ENCODE results near the gene PARD3B.

The PARD3B gene

GRCh38 chr2:205411558-205411957 lies 866.3 kb downstream of the PARD3B start:
- H3K9me2 ChIP-seq (replicated peaks; ENCODE audit: control insufficient read depth, low read length) = no peaks in the 10 kb centered on the region
- H3K27ac ChIP-seq (ENCODE audit: low read depth, low read length) = no peak overlapping the region
- H3K4me2 ChIP-seq (ENCODE audit: low read length) = no peak overlapping the region
- no peak overlapping the region for H3K4me3 ChIP-seq (ENCODE audit: low read length)
- H3F3A ChIP-seq (ENCODE audit: control insufficient read depth, insufficient read depth) = no peaks in the 10 kb centered on the region
- no peaks in the 10 kb centered on the region for H3K9me3 ChIP-seq (ENCODE audit: control insufficient read depth, insufficient read depth, low read length)
- H3K4me1 ChIP-seq (ENCODE audit: control insufficient read depth, low read length) = no peaks in the 10 kb centered on the region
- no peak for TF ChIP-seq EZH2phosphoT487 (IDR thresholded peaks at IDR 0.05; ENCODE audit: borderline replicate concordance, low read length)
- TF ChIP-seq, protein P1, sequence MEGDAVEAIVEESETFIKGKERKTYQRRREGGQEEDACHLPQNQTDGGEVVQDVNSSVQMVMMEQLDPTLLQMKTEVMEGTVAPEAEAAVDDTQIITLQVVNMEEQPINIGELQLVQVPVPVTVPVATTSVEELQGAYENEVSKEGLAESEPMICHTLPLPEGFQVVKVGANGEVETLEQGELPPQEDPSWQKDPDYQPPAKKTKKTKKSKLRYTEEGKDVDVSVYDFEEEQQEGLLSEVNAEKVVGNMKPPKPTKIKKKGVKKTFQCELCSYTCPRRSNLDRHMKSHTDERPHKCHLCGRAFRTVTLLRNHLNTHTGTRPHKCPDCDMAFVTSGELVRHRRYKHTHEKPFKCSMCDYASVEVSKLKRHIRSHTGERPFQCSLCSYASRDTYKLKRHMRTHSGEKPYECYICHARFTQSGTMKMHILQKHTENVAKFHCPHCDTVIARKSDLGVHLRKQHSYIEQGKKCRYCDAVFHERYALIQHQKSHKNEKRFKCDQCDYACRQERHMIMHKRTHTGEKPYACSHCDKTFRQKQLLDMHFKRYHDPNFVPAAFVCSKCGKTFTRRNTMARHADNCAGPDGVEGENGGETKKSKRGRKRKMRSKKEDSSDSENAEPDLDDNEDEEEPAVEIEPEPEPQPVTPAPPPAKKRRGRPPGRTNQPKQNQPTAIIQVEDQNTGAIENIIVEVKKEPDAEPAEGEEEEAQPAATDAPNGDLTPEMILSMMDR (IDR thresholded peaks at IDR 0.05; ENCODE audit: low read depth, low read length, poor library complexity, severe bottlenecking) = no peak
- no peaks in the 10 kb centered on the region for H3K79me2 ChIP-seq (ENCODE audit: control insufficient read depth, low read length)
- H4K20me1 ChIP-seq (ENCODE audit: control insufficient read depth, insufficient read depth, low read depth, low read length) = no peaks in the 10 kb centered on the region
- H3K27me3 ChIP-seq (ENCODE audit: control insufficient read depth, low read length) = no peaks in the 10 kb centered on the region
- no peaks in the 10 kb centered on the region for H3K36me3 ChIP-seq (ENCODE audit: control insufficient read depth, low read length)

DNA sequence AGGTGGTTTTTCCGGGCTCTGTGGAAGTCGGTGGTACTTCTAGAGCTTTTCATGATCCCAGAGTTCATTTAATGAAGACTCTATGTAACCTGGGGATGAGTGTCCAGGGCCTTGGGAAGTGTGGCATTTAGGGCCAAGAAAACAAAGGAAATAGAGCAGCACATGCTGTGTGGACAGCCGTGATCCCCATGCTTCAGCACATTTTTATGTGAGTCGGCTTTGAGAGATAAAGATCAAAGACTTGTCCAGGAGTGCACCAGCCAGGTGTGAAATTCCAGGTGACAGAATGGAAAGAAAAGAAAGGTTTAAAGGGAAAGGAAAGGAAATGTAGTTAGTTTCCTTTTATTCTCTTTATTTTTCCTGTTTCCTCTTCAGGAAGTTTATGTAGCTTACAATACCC lies 879.1 kb downstream of the PARD3B start:
- Histone ChIP-seq H3K36me3 (ENCODE audit: control insufficient read depth, low read length) (no peaks in the 10 kb centered on the region), H3K9me2 (replicated peaks; ENCODE audit: control insufficient read depth, low read length) (no peaks in the 10 kb centered on the region), H3K4me3 (ENCODE audit: low read length) (no peak overlapping the region), H3K27me3 (ENCODE audit: control insufficient read depth, low read length) (no peaks in the 10 kb centered on the region), H4K20me1 (ENCODE audit: control insufficient read depth, insufficient read depth, low read depth, low read length) (no peaks in the 10 kb centered on the region), H3K9me3 (ENCODE audit: control insufficient read depth, insufficient read depth, low read length) (no peaks in the 10 kb centered on the region), H3K4me1 (ENCODE audit: control insufficient read depth, low read length) (no peaks in the 10 kb centered on the region), H3K79me2 (ENCODE audit: control insufficient read depth, low read length) (no peaks in the 10 kb centered on the region), H3K27ac (ENCODE audit: low read depth, low read length) (no peak overlapping the region), H3K4me2 (ENCODE audit: low read length) (no peak overlapping the region), H3F3A (ENCODE audit: control insufficient read depth, insufficient read depth) (no peaks in the 10 kb centered on the region)
- TF ChIP-seq, protein P1 (IDR thresholded peaks at IDR 0.05; ENCODE audit: low read depth, low read length, poor library complexity, severe bottlenecking) = no peak

GRCh38 chr2:205425102-205425501 lies 879.8 kb downstream of the PARD3B start:
- H3K27ac ChIP-seq (ENCODE audit: low read depth, low read length) = no peak overlapping the region
- no peaks in the 10 kb centered on the region for H3K27me3 ChIP-seq (ENCODE audit: control insufficient read depth, low read length)
- no peaks in the 10 kb centered on the region for H3F3A ChIP-seq (ENCODE audit: control insufficient read depth, insufficient read depth)
- H3K9me2 ChIP-seq (replicated peaks; ENCODE audit: control insufficient read depth, low read length) = no peaks in the 10 kb centered on the region
- no peak for TF ChIP-seq EZH2phosphoT487 (IDR thresholded peaks at IDR 0.05; ENCODE audit: borderline replicate concordance, low read length)
- TF ChIP-seq, protein P1 (IDR thresholded peaks at IDR 0.05; ENCODE audit: low read depth, low read length, poor library complexity, severe bottlenecking) = no peak
- no peaks in the 10 kb centered on the region for H3K4me1 ChIP-seq (ENCODE audit: control insufficient read depth, low read length)
- H4K20me1 ChIP-seq (ENCODE audit: control insufficient read depth, insufficient read depth, low read depth, low read length) = no peaks in the 10 kb centered on the region
- no peaks in the 10 kb centered on the region for H3K79me2 ChIP-seq (ENCODE audit: control insufficient read depth, low read length)
- no peaks in the 10 kb centered on the region for H3K36me3 ChIP-seq (ENCODE audit: control insufficient read depth, low read length)
- H3K9me3 ChIP-seq (ENCODE audit: control insufficient read depth, insufficient read depth, low read length) = no peaks in the 10 kb centered on the region
- no peak overlapping the region for H3K4me3 ChIP-seq (ENCODE audit: low read length)
- H3K4me2 ChIP-seq (ENCODE audit: low read length) = no peak overlapping the region

GRCh38 chr2:205427112-205427511 lies 881.8 kb downstream of the PARD3B start:
- TF ChIP-seq EZH2phosphoT487 (IDR thresholded peaks at IDR 0.05; ENCODE audit: borderline replicate concordance, low read length) = no peak
- TF ChIP-seq, protein P1 (IDR thresholded peaks at IDR 0.05; ENCODE audit: low read depth, low read length, poor library complexity, severe bottlenecking) = no peak
- no peaks in the 10 kb centered on the region for H4K20me1 ChIP-seq (ENCODE audit: control insufficient read depth, insufficient read depth, low read depth, low read length)
- H3F3A ChIP-seq (ENCODE audit: control insufficient read depth, insufficient read depth) = no peaks in the 10 kb centered on the region
- H3K9me3 ChIP-seq (ENCODE audit: control insufficient read depth, insufficient read depth, low read length) = no peaks in the 10 kb centered on the region
- no peak overlapping the region for H3K4me3 ChIP-seq (ENCODE audit: low read length)
- no peaks in the 10 kb centered on the region for H3K9me2 ChIP-seq (replicated peaks; ENCODE audit: control insufficient read depth, low read length)
- H3K27me3 ChIP-seq (ENCODE audit: control insufficient read depth, low read length) = no peaks in the 10 kb centered on the region
- H3K4me1 ChIP-seq (ENCODE audit: control insufficient read depth, low read length) = no peaks in the 10 kb centered on the region
- H3K36me3 ChIP-seq (ENCODE audit: control insufficient read depth, low read length) = no peaks in the 10 kb centered on the region
- H3K79me2 ChIP-seq (ENCODE audit: control insufficient read depth, low read length) = no peaks in the 10 kb centered on the region
- no peak overlapping the region for H3K4me2 ChIP-seq (ENCODE audit: low read length)
- no peak overlapping the region for H3K27ac ChIP-seq (ENCODE audit: low read depth, low read length)
